ENCODE data around the gene LRRN2.

LRRN2 gene

DNA sequence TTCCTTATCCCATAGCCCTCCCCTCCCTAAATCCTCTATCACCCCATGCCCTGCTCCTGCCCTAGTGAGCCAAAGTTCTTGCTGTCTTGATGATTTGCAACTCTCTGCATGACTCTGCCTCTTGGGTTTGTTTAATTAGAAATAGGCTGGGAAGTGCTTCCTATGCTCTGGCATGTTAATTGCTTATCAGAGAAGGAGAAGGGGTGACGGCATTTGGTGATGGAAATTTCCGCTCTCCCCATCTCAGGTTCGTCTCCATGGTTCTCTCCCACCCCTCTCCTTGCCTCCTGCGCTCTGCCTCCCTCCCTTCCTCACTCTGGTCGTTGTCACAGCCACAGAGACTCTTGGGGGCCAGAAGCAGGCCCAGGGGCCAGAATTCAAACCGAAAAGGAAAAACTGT is 68.9 kb downstream of the LRRN2 start:
- Histone ChIP-seq H3K9ac (ENCODE audit: low read depth, low read length) (no peak overlapping the region), H3K4me1 (ENCODE audit: insufficient read depth, low read length) (no peaks in the 10 kb centered on the region), H3K36me3 (ENCODE audit: insufficient read depth, low read length) (no peaks in the 10 kb centered on the region), H3K9me3 (ENCODE audit: control insufficient read depth, insufficient read depth, low read length) (no peaks in the 10 kb centered on the region)

DNA sequence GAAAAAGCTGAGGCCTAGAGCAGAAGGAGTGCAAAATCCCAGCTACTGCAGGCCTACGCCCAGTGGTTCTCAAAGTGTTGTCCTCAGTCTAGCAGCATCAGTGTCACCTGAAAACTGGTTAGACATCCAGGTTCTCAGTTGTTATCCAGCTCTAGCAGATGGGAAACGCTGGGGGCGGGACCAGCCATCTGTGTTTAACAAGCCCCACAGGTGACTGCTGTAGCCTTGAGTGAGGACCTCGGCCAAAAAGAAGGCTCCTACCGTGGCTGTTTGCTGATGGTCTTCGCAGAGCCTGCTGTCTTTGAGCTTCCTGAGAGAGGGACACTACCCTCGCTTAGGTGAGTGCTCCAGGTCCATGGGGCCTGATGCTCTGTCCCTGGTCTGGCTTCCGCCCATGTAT is 69.7 kb downstream of the LRRN2 start:
- Histone ChIP-seq H3K36me3 (ENCODE audit: insufficient read depth, low read length) (no peaks in the 10 kb centered on the region), H3K9ac (ENCODE audit: low read depth, low read length) (no peak overlapping the region), H3K9me3 (ENCODE audit: control insufficient read depth, insufficient read depth, low read length) (no peaks in the 10 kb centered on the region), H3K4me1 (ENCODE audit: insufficient read depth, low read length) (no peaks in the 10 kb centered on the region)

DNA sequence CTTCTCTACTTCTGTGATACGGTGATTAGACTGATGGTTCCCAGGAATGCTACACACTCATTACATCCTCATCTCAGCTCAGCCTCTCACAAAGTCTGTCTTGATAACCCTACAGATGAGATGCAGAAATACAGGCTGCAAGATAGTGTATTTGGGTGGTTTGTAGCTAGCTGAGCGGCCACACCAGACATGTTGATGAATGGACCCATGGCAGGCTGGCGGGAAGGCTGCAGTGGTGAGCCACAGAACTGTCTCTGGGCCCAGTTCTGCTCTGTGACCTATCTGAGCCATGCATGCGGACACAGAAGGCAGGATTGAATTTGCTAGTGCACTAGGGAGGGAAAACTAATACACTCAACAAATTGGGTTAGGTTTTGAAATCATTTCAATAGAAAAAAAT is 71.9 kb downstream of the LRRN2 start:
- no peaks in the 10 kb centered on the region for H3K36me3 ChIP-seq (ENCODE audit: insufficient read depth, low read length)
- H3K9ac ChIP-seq (ENCODE audit: low read depth, low read length): no peak overlapping the region
- H3K9me3 ChIP-seq (ENCODE audit: control insufficient read depth, insufficient read depth, low read length): no peaks in the 10 kb centered on the region
- no peaks in the 10 kb centered on the region for H3K4me1 ChIP-seq (ENCODE audit: insufficient read depth, low read length)

DNA sequence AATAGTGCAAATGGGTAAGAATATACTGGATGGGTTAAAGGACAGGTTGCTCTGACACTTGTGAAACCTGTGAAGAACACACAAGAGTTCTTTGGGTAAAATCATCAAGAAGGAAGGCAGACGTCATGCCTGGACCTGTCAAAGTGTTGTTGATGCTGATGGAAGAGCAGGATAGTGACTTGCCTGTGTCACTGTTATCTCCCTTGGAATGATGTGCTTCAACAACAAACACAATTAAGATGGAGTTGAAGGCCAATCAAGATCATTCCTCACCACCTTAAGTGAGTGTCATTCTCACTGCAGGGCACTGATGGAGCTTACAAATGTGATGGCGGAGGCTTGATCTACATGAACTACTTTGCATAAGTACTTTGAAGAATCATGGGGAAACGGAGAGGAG is 73.2 kb downstream of the LRRN2 start:
- Histone ChIP-seq H3K4me1 (ENCODE audit: insufficient read depth, low read length) (no peaks in the 10 kb centered on the region), H3K36me3 (ENCODE audit: insufficient read depth, low read length) (no peaks in the 10 kb centered on the region), H3K9me3 (ENCODE audit: control insufficient read depth, insufficient read depth, low read length) (no peaks in the 10 kb centered on the region), H3K9ac (ENCODE audit: low read depth, low read length) (no peak overlapping the region)

DNA sequence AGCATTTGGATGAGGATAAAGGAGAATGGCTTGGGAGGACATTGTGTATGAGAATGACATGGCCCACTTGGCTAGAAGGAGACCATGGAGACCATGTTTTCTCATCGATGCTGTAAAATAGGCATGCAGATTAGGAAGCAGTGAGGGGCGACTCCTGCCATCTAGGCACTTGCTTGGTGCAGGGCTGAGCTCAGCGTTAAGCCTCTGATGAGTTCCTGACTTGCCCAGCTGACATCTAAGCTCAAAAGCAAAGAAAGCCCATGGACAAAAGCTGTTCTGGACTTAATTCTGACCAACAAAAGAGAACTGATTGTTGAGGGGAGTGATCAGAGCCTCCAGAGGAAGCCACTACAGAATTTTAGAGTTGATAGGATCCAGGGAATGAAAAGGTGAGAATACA is 74.5 kb downstream of the LRRN2 start:
- H3K9me3 ChIP-seq (ENCODE audit: control insufficient read depth, insufficient read depth, low read length): no peaks in the 10 kb centered on the region
- no peaks in the 10 kb centered on the region for H3K36me3 ChIP-seq (ENCODE audit: insufficient read depth, low read length)
- H3K9ac ChIP-seq (ENCODE audit: low read depth, low read length): no peak overlapping the region
- no peaks in the 10 kb centered on the region for H3K4me1 ChIP-seq (ENCODE audit: insufficient read depth, low read length)

DNA sequence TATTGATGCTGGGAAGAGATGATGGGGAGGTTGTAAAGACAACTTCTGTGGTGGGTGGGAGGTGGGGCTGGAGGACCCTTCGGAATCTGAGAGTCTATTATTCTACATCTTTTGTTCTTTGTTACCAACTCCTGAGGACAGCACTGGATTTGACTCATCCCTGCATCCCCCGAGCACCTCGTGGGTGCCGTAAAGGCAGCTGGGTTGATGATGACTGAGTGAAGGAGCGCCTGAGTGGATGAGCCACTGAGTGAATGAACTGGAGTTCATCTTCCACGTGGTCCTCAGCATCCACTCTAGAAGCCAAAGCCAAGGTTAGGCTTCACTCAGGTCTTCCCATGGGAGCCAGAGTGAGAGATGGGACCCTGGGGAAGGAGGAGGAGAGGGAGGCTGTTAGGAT is 77.6 kb downstream of the LRRN2 start:
- Histone ChIP-seq H3K4me1 (ENCODE audit: insufficient read depth, low read length) (no peaks in the 10 kb centered on the region), H3K36me3 (ENCODE audit: insufficient read depth, low read length) (no peaks in the 10 kb centered on the region), H3K9me3 (ENCODE audit: control insufficient read depth, insufficient read depth, low read length) (no peaks in the 10 kb centered on the region), H3K9ac (ENCODE audit: low read depth, low read length) (no peak overlapping the region)

DNA sequence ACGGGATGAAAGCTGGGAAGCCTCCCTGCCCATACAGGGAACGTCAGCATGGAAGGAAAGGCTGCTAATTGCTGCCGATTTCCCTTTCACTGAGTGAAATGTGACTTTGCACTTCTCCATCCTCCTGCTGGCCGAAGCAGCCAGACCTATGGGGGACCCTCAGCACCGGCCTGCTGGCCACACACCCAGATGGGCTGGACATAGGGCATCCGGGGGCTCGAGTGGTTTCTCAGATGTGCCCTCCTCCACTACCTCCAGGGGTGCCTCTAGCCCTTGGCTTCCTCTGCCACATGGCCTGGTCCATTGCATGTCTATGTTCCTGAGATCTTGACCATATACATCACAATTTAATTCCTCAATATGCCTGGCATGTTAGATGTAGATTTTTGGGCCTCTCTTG is 79.7 kb downstream of the LRRN2 start:
- peaks cover 11% of the 10 kb centered on the region for H3K4me1 ChIP-seq (ENCODE audit: insufficient read depth, low read length)
- H3K36me3 ChIP-seq (ENCODE audit: insufficient read depth, low read length): no peaks in the 10 kb centered on the region
- H3K9me3 ChIP-seq (ENCODE audit: control insufficient read depth, insufficient read depth, low read length): no peaks in the 10 kb centered on the region
- no peak overlapping the region for H3K9ac ChIP-seq (ENCODE audit: low read depth, low read length)

DNA sequence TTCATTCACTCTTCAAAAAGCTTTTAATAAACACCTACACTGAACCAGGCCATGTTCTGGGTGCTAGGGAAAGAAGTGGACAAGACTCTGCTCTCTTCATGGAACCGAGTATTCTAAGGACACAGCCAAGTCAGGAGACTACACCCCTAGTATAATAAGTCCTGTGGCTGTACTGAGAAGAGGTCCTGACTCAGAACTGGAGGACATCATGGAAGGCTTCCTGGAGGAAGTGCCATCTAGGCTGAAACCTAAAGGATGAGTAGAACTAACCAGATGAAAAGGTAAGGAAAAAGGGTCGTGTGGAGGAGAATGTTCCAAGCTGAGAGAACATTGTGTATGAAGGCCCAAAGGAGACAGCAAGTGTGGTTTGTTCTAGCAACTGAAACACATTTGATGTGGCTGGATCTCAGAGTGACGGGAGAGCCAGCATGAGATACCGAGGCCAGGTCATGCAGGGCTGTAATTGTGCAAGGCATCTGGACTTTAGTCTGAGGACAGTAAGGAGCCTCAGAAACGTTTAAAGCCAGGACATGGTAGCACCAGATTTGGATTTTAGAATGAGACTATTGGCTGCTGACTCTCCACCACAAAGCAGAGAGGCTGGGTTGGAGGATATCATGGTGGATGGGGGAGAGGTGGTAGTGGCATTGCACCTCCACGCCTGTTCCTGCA is 82.5 kb downstream of the LRRN2 start:
- peaks cover 11% of the 10 kb centered on the region for H3K4me1 ChIP-seq (ENCODE audit: insufficient read depth, low read length)
- no peaks in the 10 kb centered on the region for H3K36me3 ChIP-seq (ENCODE audit: insufficient read depth, low read length)
- no peak overlapping the region for H3K9ac ChIP-seq (ENCODE audit: low read depth, low read length)
- no peaks in the 10 kb centered on the region for H3K9me3 ChIP-seq (ENCODE audit: control insufficient read depth, insufficient read depth, low read length)

DNA sequence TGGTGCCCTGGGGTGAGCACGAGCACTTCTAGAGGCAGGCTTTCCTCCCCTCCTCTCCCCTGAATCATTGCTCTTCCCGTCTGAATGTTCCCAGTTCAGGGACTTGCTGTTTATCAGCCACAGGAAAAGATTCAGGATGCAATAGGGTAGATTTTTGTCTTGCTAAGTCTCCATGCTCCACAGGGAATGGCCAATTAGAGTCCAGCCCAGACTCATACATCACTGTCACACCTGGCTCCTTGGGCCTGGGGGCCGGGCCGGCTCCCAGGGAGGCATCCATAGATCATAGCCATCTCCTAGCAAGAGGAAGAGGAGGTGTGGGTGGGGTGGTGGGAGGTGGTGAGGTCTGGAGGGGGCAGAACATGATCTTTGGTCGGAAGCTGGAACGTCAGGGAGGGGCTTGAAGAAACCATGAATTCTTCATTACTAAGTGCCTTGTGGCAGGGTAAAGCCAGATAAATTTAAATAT is 83.4 kb downstream of the LRRN2 start:
- H3K9ac ChIP-seq (ENCODE audit: low read depth, low read length): no peak overlapping the region
- H3K36me3 ChIP-seq (ENCODE audit: insufficient read depth, low read length): no peaks in the 10 kb centered on the region
- H3K4me1 ChIP-seq (ENCODE audit: insufficient read depth, low read length): peaks cover 11% of the 10 kb centered on the region
- H3K9me3 ChIP-seq (ENCODE audit: control insufficient read depth, insufficient read depth, low read length): no peaks in the 10 kb centered on the region

DNA sequence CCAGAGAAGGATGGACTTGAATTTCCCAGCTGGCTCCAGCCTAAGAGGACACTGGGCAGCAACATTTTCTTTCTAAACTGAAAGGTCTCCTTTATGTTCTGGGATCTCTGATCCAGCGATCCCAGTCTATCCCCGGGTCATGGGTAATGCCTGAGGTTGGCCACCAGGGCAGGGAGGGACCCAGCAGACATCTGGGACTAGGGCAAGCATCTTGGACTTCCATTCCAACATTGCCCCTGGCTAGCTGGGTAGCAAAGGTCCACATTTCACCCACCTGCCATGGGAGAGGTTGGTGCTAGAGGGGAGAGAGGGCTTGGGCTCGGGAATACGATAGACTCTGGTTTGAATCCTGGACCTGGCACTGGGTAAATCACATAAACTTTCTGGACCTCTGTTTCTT is 84.6 kb downstream of the LRRN2 start:
- Histone ChIP-seq H3K9ac (ENCODE audit: low read depth, low read length) (no peak overlapping the region), H3K36me3 (ENCODE audit: insufficient read depth, low read length) (no peaks in the 10 kb centered on the region), H3K9me3 (ENCODE audit: control insufficient read depth, insufficient read depth, low read length) (no peaks in the 10 kb centered on the region), H3K4me1 (ENCODE audit: insufficient read depth, low read length) (peaks cover 11% of the 10 kb centered on the region)

DNA sequence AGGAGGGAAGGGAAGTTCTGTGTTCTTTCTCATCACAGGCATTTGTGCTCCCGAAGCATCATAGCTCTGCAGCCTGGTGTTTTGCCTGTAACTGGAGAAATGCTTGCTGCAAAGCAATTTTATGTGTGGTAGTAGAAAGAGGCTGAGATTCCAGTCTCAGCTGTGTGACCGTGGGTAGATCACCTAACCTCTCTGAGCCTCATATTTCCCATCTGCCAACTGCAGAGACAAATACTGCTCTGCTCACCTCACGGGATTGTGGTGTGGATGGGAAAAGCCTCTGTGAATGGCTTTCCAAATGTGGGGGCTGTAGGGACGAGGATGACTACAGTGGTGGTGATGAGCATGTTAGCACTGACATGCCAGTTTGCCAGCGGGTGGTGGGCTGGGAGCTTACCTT is 85.3 kb downstream of the LRRN2 start:
- H3K4me1 ChIP-seq (ENCODE audit: insufficient read depth, low read length): peaks cover 11% of the 10 kb centered on the region
- no peaks in the 10 kb centered on the region for H3K36me3 ChIP-seq (ENCODE audit: insufficient read depth, low read length)

DNA sequence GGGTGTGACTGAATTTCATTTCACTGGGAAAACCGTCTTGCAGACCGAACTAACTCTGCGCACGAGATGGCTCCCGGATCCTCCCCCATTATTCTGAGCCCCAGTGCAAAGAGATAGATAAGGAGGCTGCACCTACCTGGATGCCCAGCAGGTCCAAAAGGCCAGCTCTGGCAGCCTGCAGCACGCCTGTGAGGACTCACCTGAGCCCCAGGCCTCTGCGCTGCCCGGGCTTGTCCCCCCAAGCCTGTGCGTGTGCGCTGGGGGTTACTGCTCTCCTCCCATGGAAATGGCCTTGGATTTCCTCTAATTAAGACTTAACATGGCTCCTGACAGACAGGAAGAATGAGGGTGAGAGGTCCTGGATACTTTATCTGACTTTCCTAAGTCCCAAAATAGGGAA is 85.9 kb downstream of the LRRN2 start:
- H3K36me3 ChIP-seq (ENCODE audit: insufficient read depth, low read length): no peaks in the 10 kb centered on the region
- H3K9me3 ChIP-seq (ENCODE audit: control insufficient read depth, insufficient read depth, low read length): no peaks in the 10 kb centered on the region
- H3K4me1 ChIP-seq (ENCODE audit: insufficient read depth, low read length): peaks cover 11% of the 10 kb centered on the region
- no peak overlapping the region for H3K9ac ChIP-seq (ENCODE audit: low read depth, low read length)

More for the DNA sequence above, 85.3 kb downstream of the LRRN2 start:
- no peak overlapping the region for H3K9ac ChIP-seq (ENCODE audit: low read depth, low read length)
- no peaks in the 10 kb centered on the region for H3K9me3 ChIP-seq (ENCODE audit: control insufficient read depth, insufficient read depth, low read length)

DNA sequence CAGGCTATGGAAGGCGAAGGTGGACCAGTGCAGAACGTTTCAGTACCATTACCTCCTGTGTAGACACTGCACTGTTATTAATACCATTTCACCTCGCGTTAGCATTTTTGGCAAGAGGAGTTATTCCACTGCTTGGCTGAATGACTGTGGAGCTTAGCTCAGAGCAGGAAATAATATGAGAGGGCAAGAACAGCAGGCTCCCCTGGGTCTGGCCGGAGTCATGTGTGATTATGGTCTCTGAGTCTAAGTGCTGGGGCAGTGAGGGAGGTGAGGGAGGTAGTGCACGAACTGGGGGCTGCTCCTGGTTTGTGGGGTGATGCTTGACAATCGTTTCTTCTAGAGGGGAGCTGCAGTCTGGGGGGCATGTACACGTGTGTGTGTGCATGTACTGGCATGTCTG is 86.4 kb downstream of the LRRN2 start:
- no peaks in the 10 kb centered on the region for H3K9me3 ChIP-seq (ENCODE audit: control insufficient read depth, insufficient read depth, low read length)
- H3K9ac ChIP-seq (ENCODE audit: low read depth, low read length): no peak overlapping the region
- no peaks in the 10 kb centered on the region for H3K36me3 ChIP-seq (ENCODE audit: insufficient read depth, low read length)
- peaks cover 11% of the 10 kb centered on the region for H3K4me1 ChIP-seq (ENCODE audit: insufficient read depth, low read length)

DNA sequence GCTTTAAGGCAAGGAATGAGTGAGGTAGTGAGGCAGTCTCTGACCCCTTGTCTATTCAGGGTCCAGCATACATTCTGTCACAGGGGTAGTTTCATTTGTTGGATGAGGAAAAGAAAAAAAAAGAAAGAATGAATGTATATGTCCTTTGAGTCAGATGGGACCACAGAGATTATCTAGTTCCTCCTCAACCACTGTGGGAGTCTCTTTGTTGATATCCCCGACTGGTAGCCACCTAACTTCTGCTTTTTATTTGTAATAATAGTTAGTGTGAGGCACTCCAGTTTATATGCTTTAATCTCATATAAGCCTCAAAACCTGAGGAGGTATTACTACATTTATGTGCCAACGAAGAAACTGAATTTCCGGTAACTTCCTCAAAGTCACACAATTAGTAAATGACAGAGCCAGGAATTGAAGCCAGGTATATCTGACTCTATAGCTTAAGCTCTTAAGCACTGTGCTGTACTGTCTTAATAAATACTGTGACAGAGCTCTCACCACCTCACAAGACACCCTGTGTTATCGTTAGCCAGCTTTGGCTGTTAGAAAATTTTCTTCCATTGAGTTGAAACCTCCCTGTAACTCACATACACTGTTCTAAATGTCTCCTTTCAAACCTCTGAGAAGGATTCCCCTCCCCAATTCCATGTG is 87.1 kb downstream of the LRRN2 start:
- H3K9ac ChIP-seq (ENCODE audit: low read depth, low read length): no peak overlapping the region
- H3K9me3 ChIP-seq (ENCODE audit: control insufficient read depth, insufficient read depth, low read length): no peaks in the 10 kb centered on the region
- peaks cover 11% of the 10 kb centered on the region for H3K4me1 ChIP-seq (ENCODE audit: insufficient read depth, low read length)
- H3K36me3 ChIP-seq (ENCODE audit: insufficient read depth, low read length): no peaks in the 10 kb centered on the region

DNA sequence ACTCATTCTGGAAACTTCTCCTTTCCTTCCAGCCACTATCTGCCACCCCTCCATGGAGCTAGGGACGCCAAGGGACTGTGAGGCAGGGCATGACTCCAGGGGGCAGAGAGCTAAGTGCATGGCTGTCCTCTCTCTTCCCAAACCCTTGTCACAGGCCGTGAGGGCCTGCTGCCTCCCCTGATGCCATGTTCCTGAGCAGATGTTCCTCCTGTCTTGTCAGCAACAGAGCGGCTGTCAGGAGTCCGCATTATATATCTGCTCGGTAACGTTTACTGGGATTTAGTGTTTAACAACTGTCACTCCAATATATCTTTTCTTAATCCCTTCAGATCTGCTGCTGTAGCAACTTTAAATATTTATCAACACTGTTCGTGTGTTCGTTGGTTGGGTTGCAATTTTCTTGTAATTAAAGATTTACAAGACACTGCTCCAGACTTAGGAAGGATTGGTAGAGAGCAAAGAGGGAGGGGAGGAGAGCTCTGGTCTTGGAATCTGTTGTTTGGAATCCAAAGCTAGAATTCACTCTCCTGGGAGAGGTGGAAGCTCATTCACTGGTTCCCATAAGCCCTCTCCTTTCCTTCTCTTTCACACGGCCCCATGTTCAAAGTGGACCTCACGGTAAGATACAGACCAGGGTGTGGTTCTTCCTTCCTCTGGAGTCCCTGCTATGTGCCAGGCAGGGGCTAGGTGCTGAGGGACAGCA is 93.1 kb downstream of the LRRN2 start:
- no peaks in the 10 kb centered on the region for H3K36me3 ChIP-seq (ENCODE audit: insufficient read depth, low read length)
- no peak overlapping the region for H3K9ac ChIP-seq (ENCODE audit: low read depth, low read length)
- no peaks in the 10 kb centered on the region for H3K9me3 ChIP-seq (ENCODE audit: control insufficient read depth, insufficient read depth, low read length)
- no peaks in the 10 kb centered on the region; the same call in 1 of the 2 replicates for H3K4me1 ChIP-seq (ENCODE audit: insufficient read depth, low read length)
